Superior temporal gyrus (tissue), 1 donor: ENCODE results near the gene SETD9.
A peak's percentile ranks its signal among the peaks of the same experiment; 100 is the strongest.

Source experiments
- DNase-seq: peaks from one replicate; pipeline ENCODE4 v3.0.0-alpha.2; 2016; ENCODE audit errors: extremely low spot score

Gene SETD9

DNA sequence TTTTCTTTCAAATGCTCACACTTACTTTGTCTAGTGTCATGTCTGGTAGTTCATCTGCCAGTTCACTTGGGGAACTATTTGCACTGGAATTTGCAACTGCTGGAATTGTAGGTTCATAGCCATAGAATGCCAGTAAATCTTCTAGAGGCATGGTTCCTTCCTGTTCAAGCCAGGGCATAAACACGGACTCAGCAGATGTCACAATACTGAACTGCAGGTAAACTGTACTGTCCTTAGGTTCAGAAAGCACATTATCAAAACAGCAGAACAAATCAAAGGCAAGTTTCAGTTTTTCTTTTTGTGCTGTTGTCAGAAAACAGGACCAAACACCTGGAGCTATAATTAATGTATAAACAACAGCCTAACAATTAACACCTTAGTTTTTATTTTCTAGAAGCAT lies 29.5 kb downstream of the SETD9 start:
- no peak for DNase-seq

DNA sequence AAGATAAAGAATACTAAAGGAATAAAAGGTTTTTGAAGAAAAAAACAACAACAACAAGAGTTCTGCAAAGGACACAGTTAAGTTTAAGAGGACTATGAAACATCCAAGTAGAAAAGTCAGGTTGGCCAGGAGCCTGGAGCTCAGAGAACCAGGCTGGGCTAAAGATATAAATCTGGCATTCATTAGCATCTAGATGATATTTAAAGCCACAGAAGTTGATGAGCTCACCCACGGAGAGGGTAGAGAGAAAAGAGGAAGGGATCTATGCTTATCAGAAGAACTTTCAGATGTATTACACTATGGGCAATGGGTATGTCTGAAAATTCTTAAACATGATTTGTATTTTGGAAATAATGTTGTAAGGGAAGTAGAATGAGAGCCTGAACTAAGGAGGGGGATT lies 32.6 kb downstream of the SETD9 start:
- no peak for DNase-seq

DNA sequence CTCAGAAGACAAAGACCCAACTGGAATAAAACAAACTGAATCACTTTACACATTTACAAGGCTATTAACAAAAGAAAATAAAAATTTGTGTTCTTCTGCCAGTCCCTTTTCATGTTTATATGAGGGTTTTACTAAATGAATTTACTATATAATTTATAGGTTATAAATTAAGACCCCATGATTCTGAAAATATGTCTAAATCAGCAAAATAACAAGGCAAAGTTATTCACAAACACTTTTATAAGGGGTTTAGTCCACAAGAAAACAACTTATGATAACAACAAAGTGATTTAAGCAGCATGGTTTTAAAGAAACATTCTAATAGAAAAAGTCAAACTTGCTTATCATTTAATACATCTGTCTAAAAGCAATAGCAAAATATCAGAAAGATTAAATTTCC lies 37.7 kb downstream of the SETD9 start:
- no peak for DNase-seq

DNA sequence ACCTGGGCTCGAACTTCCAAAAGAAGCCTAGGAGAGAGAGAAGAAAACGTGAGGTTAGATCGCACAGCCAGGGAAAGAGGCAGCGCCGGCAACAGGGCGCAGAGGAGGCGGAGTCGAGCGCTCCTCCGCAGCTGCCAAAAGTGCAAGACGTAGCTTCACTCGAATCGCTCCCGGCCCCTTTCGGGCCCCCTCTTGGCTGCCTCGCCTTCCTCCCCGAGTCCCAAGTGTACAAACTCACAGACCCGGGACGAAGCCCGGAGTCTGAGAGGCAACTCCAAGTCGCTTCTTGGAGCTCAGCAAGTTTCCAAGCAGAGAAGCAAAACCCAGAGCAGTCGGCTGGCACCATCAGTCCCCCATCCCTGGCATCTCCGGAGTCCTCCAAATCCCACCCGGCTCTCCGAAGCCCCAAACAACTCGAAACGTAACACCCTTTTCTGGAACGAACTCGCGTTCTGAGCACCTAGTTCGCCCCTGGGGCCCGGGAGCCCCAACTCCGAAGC lies 41.3 kb downstream of the SETD9 start:
- peak; percentile 59 for DNase-seq

DNA sequence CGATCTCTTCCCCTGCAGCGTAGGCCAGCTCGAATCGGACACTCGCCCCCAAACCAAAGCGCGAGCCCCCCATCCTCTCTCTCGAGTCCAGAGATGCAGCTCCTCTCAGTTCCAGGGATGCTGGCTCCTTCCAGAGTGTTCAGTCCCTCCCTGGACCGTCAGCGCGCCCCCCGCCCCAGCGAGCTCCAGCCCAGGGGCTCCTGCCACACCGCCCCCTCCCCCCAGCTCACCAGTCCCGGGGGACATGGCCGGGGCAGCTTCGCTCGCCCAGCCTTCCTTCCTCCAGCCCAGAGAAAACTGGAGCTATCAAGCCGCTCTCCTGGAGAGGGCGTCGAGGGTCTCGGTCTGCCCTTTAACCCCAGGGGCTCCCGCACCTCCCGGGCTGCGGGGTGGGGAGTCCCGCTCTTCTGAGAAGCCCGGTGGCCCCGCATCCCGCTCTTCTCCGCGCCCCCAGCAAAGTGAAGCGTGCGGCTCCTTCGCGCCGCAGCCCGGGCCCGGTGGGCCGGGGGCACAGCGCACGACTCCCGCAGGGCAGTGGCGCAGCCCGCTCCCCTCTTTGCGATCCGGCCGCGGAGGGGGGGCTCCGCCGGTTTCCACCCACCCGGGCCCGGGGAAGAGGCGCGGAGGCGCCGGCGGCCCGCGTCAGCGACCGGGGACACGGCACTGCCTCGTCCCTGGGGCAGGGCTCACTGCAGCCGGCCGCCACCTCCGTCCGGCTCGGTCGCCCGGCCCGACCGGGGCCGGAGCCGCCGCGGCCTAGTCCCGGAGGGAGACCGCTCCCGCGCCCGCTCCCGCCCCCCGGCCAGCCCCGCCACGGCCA lies 41.9 kb downstream of the SETD9 start:
- no peak for DNase-seq

DNA sequence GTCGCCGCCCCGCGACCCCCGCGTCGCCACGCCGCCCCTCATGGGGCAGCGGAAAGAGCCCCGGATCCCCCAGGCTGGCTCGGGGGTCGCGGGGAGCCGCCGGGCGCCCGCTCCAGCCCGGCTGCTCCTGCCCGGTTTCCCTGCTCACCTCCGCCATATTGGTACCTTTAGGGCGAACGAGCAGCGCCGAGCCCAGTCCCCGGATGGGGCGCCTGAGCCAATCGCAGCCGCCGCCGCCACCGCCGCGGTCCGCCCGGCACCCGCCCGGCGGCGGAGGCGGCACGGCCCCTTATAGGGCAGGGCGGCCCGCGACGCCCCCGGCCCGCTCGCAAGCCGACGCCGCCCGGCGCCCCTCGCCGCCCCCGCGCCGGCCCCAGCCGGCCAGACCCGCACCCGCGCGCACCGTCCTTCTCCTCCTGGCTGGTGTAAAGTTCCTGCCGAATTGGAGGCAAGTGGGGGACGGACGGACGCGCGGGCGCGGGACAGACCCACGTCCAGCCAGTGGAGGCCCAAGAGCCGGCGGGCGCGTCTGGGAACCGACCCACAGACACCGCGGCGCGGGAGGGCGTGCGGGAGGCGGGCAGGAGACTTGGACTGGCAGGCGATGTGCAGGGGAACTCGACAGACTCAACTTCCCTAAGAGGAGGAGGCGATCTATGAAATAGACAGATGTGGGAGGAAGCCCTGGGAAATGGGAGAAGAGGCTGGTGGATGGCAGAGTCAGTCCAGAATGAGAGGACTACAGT lies 42.7 kb downstream of the SETD9 start, which contains the start of gene MIER3:
Gene MIER3, minus strand, starts transcription at position 178 of the 746 bp plus-strand sequence. Its CDS starts 21 bp downstream, at position 157.
- peak; percentile 77 for DNase-seq

DNA sequence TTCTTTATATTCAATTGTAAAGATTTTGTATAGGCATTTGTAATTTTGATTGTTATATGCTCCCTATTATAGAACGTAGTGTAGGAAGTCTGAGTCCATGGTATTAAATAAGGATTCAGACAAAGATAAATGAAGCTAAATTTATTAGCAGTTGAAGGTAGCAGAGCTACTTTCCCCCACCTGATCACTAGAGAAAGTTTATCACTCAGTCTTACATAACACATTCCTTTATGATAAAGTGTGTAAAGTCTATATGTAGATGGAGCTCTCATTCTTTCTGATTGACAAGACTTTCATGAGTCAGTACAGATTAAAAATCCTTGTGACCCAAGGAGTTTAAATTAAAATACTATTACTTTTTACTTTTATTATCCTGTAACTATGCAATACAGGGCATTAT lies 44.9 kb downstream of the SETD9 start:
- no peak for DNase-seq

DNA sequence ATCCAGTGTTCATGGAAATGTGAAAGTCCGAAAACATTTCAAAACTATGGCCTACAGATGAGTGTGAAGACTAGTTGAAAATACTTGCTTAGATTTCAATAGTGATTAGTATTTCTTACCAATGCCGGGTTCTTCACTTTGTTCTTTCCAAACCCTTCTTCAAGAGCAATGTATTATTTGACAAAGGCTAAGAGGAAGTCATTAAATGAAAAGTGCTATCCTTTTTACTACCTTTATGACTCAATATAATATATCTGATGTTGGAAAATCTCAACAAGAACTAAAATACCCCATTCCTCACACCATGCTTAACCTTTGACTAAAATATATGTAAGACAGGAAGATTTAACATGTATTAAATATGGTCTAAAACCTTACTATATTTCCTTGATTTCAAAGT lies 49.2 kb downstream of the SETD9 start:
- DNase-seq = no peak

DNA sequence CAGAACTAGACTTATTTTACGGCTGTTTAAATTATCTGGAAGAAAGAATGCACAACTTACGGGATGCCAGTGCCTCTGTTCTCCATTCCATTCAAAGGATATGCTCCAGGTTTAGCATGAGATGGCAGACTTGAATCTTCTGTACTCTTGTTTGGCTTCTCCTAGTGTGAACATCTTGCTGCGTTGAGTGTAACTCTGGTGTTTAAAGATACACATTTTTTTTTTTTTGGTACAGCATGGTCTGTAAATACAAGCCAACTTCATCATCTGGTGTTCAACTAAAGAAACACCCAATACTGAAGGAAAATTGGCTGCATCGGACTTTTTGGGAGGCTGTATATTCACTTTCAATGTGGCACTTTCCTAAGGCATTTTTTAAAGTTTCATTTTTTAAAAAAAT lies 49.9 kb downstream of the SETD9 start:
- no peak for DNase-seq

DNA sequence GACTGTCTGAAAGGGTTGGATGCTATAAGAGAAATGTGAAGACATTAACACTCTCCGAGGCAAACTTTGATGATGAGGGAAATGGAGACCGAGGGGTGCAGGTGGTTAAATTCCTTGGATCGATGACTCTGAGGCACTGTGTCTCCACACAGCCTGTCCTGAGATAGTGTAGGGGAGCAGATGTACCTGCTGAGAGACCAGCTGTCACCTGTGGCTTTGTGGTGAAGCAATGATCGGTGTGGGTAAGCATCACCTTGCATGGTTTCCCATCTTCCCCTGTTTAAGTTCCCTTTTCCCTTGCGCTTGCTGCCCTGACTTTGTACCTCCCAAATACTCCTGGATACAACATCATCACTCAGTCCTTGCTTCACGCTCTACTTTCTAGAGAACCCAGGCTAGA lies 52.4 kb downstream of the SETD9 start:
- DNase-seq = no peak

DNA sequence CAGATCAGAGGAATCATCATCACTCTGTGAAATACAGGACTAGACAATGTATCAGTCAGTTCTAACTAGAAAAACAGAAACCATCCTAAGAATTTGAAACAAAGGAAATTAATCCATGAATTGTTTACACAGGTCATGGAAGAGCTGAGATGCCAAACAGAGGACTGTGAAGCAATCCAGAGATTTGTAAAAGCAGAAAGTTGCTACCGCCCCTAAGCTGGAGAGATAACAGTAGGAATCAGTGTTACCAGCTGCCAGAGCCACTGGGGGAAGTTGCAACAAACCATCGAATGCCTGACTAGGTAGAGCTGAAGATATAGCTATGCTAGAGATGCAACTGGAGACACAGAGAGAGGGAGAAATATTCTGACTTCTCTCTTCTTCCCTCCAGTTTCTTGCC lies 52.9 kb downstream of the SETD9 start:
- no peak for DNase-seq

DNA sequence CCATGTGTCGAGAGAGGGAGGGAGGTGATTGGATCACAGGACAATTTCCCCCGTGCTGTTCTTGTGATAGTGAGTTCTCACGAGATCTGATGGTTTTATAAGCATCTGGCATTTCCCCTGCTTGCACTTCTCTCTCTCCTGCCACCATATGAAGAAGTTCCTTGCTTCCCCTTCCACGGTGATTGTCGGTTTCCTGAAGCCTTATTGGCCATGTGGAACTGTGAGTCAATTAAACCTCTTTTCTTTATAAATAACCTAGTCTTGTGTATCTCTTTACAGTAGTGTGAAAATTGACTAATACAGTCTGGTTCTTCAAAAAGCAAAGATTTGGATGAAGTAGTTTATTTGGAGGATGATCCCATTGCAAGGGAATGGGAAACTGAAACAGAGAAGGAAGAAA lies 53.9 kb downstream of the SETD9 start:
- no peak for DNase-seq

DNA sequence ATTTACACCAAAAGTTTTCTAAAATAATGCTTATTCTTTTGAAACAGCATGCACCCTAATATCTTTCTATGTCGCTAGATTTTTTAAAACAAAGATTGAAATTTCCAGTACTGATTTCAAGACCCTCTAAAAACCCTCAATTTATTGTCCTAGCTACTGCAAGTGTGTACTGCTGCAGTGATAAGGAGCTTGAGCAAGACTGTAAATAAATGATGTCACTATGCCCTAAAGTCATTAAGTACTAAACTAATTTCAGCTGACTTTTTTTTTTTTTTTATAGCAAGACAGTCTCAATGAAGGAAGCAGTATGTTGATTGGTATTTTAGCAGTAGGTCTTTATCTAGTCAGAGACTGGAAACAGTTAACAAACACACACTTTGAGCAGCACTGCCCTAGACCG lies 54.8 kb downstream of the SETD9 start:
- DNase-seq = no peak
